Right cardiac atrium (tissue), 5 donors: ENCODE results near the gene ARAP1. TPM values are rescaled to one million over a fixed set of nuclear protein-coding genes. Genes with fewer than 3 reads are reported as not detected.
A peak's percentile ranks its signal among the peaks of the same experiment; 100 is the strongest.

Source experiments
- ATAC-seq, 2 donors: fragments of 200-7000 bp; cut with Tn5 transposase; one replicate each; pipeline versions ENCODE4 v1.8.0 to v1.9.1; 2020; ENCODE audit warnings: moderate library complexity in 2 of 2, mild to moderate bottlenecking in 1 of 2
- DNase-seq, 3 donors: peaks; one replicate each; pipeline ENCODE4 v3.0.0-alpha.2; 2020
- H3K27ac ChIP-seq: one replicate; pipeline ENCODE4 v1.5.1; 2013; ENCODE audit warnings: mild to moderate bottlenecking, low read length, control low read depth, moderate library complexity
- H3K27me3 ChIP-seq: one replicate; pipeline ENCODE4 v1.6.1; 2013; ENCODE audit not compliant: control insufficient read depth, insufficient read depth
- H3K4me1 ChIP-seq: one replicate; pipeline ENCODE4 v1.6.1; 2013; ENCODE audit warnings: low read length; ENCODE audit not compliant: control insufficient read depth, insufficient read depth
- H3K4me3 ChIP-seq: one replicate; pipeline ENCODE4 v1.5.1; 2013; ENCODE audit warnings: low read length, control low read depth
- H3K9me3 ChIP-seq: one replicate; pipeline ENCODE4 v1.6.1; 2013; ENCODE audit warnings: low read length; ENCODE audit not compliant: control insufficient read depth
- WGBS: extraction: QIAGEN DNeasy Blood & Tissue Kit; methylation state at CpG from one replicate; pipeline ENCODE4 v1.1.7; 2013; 5-methylcytosine and 5-hydroxymethylcytosine counted together
- intact Hi-C, 4 donors: fragments of 100-400 bp; cut with DNase I; formaldehyde crosslinking; loops; one replicate each; pipeline versions ENCODE4 v1.11.0 to v1.14.0; 2022 to 2023
- polyA plus RNA-seq: library from polyadenylated mRNA; stranded (reverse); fragments of 200-250 nt; gene quantifications from one replicate; pipeline ENCODE4 v1.2.3, GENCODE V29; 2013
- total RNA-seq, 4 donors: library from RNA; stranded (reverse); fragmentation: NEBNext Ultra II Directional; extraction: Animal tissue kit (Norgen Biotek cat#: 25700); gene quantifications; one replicate each; pipeline ENCODE4 v1.2.1, GENCODE V29; 2021
- donor health status: healthy with polysubstance abuse.
- donor health status: DM: no; HTN: yes; CAD: no.
- donor health status: DM: no; HTN: no; CAD: no.
- donor health status: DM: no; HTN: yes; CAD: no; lungs with severe emphysema.
- donor health status: DM: yes; HTN: yes; CAD: no.

Gene ARAP1
- total and polyA plus RNA-seq, 5 donors = 41.2 to 62.5 (median 57.5) TPM

DNA sequence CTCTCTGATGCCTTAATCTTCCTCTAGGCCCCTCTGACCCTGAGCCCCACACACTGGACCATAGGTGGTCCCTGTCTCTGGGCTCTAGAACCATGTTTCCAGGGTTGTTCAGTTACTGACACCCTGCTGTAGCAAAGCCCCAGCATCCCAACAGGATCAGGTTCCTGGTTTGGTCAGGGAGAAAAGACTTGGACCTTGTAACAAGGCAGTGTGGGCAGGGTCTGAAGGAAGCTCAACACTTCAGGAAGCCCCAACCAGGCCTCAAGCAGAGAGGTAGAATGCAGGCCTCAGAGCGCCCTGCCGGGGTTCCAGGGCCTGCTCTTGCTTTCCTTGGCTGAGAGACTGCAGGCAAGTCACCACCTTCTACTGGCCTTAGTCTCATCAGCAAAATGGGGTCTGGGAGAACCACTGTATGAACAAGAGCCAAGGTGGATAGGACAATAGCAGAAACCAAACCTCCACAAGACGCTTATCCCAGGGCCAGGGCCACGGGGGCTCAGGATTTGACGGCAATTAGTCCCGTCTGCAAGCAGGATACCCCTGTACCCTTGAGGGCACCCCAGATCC is 4.8 kb downstream of the ARAP1 start:
- Histone ChIP-seq H3K27me3 (no peaks in the 10 kb centered on the region), H3K4me1 (peaks cover 5% of the 10 kb centered on the region), H3K27ac (no peak overlapping the region), H3K4me3 (no peak overlapping the region), H3K9me3 (no peaks in the 10 kb centered on the region)
- DNase-seq = peak in 1 of 3 donors; percentile 34
- no peak for ATAC-seq
- 94% methylated on average over 6 of the region's 6 CpGs for WGBS
- intact Hi-C loops = no loop called here

DNA sequence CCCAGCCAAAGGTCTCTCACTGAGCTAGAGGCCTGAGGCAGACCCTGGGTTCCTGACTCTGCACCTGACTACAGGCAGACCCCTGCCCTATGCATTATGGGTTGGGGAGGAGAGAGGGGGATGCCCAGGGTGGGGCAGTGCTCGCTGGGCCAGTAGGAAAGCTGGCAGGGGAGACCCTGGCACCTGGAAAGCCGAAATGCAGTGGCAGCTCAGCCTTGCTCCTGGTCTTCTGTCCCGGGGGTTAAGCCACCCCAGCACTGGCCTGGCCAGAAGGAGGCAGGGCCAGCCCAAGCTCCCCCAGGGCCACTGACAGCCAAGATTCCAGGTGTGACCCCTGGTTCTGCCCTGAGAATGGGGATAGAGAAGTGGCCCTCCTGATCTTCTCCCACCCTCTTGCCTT is 5.4 kb downstream of the ARAP1 start:
- H3K27ac ChIP-seq = no peak overlapping the region
- WGBS = 89% methylated on average over 3 of the region's 3 CpGs
- intact Hi-C loops = no loop called here
- H3K27me3 ChIP-seq = no peaks in the 10 kb centered on the region
- ATAC-seq (no peak), DNase-seq (peak in 2 of 3 donors; percentile 20 to 34)
- no peak overlapping the region for H3K4me3 ChIP-seq
- no peaks in the 10 kb centered on the region for H3K9me3 ChIP-seq
- H3K4me1 ChIP-seq = peaks cover 6% of the 10 kb centered on the region

DNA sequence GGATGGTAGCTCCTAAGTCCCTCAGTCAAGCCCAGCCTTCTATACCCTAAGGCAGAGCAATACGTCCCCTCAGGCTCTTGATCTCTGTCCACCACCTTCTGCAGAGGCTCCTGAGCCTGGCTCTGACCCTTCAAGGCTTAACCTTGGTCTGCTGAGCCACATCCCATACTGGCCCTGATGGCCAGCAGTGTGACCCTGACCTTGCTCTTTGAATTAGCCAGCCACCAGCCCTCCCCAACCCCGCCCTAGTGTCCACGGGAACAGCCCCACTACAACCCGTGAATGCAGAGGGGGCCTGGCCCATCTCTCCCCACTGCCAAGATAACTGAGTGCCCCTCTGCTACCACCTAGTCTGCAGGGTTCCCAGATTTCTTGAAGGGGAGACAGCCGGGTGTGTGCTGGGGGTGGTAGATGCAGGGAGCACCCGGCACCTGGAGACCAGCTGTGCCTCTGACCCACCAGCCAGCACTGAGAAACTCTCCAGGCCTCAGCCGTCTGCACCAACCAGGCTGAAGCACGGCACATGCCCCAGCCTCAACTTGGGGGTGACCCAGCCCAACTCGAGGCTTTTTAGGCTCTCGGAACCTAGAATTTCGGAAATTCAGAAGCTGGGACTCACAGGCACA is 6.2 kb downstream of the ARAP1 start:
- Histone ChIP-seq H3K4me3 (no peak overlapping the region), H3K9me3 (no peaks in the 10 kb centered on the region), H3K4me1 (peaks cover 6% of the 10 kb centered on the region), H3K27me3 (no peaks in the 10 kb centered on the region), H3K27ac (no peak overlapping the region)
- 88% methylated on average over 11 of the region's 11 CpGs for WGBS
- ATAC-seq (no peak), DNase-seq (peak in 2 of 3 donors; percentile 21 to 36)
- intact Hi-C loops = no loop called here

DNA sequence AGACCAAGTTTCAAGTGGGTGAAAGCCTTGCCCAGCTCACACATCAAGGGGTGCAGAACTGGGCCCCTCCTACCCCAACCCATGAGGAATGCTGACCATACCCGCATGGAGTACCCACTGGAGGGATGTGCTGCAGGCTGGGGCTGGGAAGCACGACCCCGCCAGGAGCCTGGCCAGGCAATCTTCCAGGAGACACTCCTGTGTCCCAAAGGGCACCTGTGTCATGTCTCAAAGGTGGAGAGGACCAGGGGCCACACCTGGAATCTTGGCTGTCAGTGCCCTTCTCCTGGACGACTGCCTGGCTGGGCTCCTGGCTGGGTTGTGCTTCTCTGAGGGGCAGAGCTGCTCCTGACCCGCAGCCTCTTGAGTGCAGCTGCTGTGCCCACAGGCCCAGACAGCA is 6.7 kb downstream of the ARAP1 start:
- no peak overlapping the region for H3K4me3 ChIP-seq
- H3K27me3 ChIP-seq = no peaks in the 10 kb centered on the region
- H3K27ac ChIP-seq = no peak overlapping the region
- peaks cover 6% of the 10 kb centered on the region for H3K4me1 ChIP-seq
- intact Hi-C loops = no loop called here
- DNase-seq (peak in 2 of 3 donors; percentile 33 to 34), ATAC-seq (no peak)
- no peaks in the 10 kb centered on the region for H3K9me3 ChIP-seq
- WGBS = 86% methylated on average over 5 of the region's 5 CpGs

DNA sequence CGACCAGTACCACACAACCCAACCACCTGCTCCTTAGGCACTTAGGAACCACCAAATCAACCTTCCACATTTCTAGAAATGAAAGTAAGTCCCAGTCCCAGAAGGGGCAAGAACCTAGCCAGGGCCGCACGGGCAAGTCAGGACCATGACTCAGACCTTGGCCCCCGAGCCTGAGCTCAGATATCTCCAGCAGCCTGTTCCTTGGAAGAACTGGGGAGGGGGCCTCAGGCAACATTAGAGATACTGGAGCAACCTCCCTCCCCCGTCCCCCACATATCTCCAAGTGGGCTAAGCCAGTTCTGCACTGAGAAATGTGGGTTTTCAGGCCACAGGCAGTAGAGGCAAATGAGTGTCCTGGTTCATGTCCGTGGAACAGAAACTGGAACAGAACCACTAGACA is 7.7 kb downstream of the ARAP1 start:
- Histone ChIP-seq H3K4me1 (peaks cover 6% of the 10 kb centered on the region), H3K9me3 (no peaks in the 10 kb centered on the region), H3K4me3 (no peak overlapping the region), H3K27ac (no peak overlapping the region), H3K27me3 (no peaks in the 10 kb centered on the region)
- intact Hi-C loops = no loop called here
- DNase-seq (peak in 2 of 3 donors; percentile 61 to 64), ATAC-seq (no peak)
- WGBS = 77% methylated on average over 6 of the region's 6 CpGs

DNA sequence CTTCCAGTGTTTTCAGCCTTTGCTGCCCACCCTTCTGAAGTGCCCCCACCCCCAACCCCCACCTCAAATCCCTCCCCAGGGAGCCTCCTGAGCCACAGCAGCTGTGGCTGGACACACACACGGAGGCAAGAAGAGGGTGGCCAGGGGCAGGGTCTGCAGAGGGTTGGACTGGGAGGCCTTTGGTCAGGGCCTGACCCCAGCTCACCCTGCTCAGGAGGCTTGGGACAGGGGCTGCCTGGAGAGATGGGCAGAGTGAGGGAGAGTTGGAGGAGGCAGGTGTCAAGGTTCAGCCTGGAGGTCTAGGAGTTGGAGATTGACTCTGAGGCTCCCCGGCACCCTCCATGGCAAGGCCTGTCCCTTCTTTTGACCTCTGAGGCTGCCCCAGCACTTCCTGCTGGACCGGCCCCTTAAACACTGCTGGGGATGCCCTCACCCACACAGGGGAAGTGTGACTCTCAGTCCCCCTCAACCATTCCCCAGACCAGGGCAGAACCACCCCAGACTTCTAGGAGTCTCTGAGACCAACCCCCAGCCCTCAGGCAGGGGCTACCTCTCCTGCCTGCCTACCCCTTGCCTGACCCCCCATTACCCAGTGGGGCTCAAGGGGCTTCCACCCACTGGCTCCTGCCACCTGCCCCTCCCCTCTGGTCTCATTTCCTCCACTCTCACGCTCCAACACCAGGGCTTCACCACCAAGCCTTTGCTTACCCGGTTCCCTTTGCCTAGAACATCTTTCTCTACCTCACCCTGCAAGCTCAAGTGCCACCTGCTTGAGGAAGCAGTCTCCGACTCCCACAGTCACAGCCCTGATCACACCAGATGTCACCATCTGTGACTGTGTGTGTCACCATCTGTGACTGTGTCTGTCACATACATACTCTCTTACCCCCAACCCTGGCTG is 8.6 kb downstream of the ARAP1 start:
- H3K4me3 ChIP-seq = no peak overlapping the region
- H3K9me3 ChIP-seq = no peaks in the 10 kb centered on the region
- H3K4me1 ChIP-seq = peaks cover 6% of the 10 kb centered on the region
- DNase-seq (peak in 2 of 3 donors; percentile 37 to 53), ATAC-seq (no peak)
- 78% methylated on average over 6 of the region's 6 CpGs for WGBS
- intact Hi-C loops = no loop called here
- no peak overlapping the region for H3K27ac ChIP-seq
- H3K27me3 ChIP-seq = no peaks in the 10 kb centered on the region

DNA sequence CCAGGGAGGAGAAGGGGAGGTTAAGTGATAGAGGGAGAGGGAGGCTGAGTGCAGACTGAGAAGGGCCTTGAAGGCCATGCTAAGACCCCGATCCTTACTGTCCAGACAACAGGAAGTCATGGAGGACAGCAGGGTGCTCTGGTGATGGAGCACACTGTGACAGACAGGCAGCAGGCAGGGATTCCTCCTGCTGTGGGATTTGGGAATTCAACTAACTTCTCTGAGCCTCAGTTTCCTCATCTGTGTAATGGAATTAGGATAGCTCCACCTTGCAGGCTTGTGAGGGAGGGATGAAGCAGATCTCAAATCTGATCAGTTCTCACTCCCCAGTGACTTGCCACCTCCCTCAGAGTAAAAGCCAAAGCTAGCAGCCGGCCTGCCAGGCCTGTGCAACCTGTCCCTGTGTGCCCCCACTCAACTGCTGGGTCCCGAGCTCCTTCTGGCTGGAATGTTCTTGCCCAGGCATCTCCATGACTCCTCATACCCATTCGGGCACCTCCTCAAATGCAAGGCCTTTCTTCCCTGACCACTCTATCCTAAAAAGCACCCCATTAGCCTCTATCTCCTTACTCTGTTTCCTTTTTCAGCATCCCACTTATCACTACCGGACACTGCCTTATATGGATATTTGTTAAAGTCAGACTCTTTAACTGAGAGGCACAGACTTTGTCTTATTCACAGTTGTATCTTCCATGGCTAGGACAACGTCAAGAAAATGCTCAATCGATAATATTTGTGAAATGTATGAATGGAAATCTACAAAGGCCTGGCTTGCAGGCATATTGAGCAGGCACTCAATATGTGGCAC is 9.5 kb downstream of the ARAP1 start:
- no peak for ATAC-seq
- no peaks in the 10 kb centered on the region for H3K27me3 ChIP-seq
- peak in 1 of 3 donors; percentile 37 for DNase-seq
- H3K4me1 ChIP-seq = peaks cover 6% of the 10 kb centered on the region
- no peak overlapping the region for H3K4me3 ChIP-seq
- 75% methylated on average over 7 of the region's 7 CpGs for WGBS
- H3K27ac ChIP-seq = no peak overlapping the region
- H3K9me3 ChIP-seq = no peaks in the 10 kb centered on the region
- intact Hi-C loops = no loop called here

DNA sequence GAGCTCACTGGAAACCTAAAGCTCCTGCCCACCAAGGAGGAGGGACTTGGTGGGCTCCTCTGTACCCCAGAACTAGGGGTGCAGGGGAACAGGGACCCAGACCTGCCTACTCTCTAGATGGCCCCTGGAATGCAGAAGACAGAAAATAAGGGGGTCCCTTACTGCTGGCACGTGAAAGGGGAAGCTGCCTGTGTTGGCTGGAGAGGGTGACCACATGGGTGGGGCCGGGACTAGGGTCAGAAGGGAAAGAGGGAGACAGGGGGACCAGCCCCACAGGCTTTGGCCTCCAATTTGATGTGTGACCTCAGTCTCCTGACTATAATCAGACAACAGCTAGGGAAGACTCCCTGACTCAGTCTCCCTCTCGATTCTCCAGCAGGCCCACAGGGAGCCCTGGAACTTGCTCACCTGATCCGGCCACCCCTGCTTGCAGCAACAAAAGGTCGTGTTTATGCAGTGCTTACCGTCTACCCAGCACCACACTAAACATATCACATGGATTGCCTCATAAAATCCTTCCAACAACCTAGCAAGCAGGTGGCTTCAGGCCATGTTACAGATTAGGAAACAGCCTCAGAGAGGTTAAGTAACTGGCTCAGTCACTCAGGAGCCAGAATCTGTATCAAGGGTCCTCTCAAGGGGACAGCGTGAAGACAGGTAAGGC is 10.2 kb downstream of the ARAP1 start:
- H3K4me1 ChIP-seq = peaks cover 8% of the 10 kb centered on the region
- no peaks in the 10 kb centered on the region for H3K27me3 ChIP-seq
- 62% methylated on average over 7 of the region's 7 CpGs for WGBS
- ATAC-seq = no peak
- no peaks in the 10 kb centered on the region for H3K9me3 ChIP-seq
- DNase-seq = peak in 2 of 3 donors; percentile 54 to 66
- H3K4me3 ChIP-seq = no peak overlapping the region
- intact Hi-C loops = no loop called here
- H3K27ac ChIP-seq = no peak overlapping the region

DNA sequence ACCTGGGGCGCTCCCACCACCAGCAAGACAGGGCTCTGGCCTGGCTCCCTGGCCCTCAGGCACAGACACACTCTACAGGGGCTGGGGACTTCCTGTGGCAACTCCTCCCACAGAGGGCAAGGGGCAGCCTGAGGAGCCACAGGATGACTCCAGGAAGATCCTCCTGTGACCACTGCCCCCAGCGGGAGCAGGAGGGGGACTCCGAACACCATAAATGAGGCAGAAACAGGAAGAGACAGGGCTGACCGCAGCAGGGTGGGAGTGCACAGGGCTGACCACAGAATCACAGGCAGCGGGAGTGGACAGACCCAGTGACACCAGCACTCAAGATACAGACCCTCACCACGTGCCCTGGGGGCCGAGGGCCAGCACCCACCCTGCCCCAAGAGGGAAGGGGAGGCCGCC is 10.8 kb downstream of the ARAP1 start:
- 56% methylated on average over 8 of the region's 8 CpGs for WGBS
- no peak overlapping the region for H3K4me3 ChIP-seq
- intact Hi-C loops = no loop called here
- peaks cover 9% of the 10 kb centered on the region for H3K4me1 ChIP-seq
- H3K27ac ChIP-seq = no peak overlapping the region
- no peaks in the 10 kb centered on the region for H3K27me3 ChIP-seq
- ATAC-seq (peak; percentile 6 to 18), DNase-seq (peak in 2 of 3 donors; percentile 70 to 78)
- no peaks in the 10 kb centered on the region for H3K9me3 ChIP-seq
